Endothelial cell of hepatic sinusoid (primary cell): Measurements from ENCODE around the gene WDR7.

Experiments
- in situ Hi-C: cut with HindIII; loops from 2 replicates; pipeline ENCODE4 v1.10.0; 2017; ENCODE audit warnings: low sequenced_read_pairs

WDR7 gene

DNA sequence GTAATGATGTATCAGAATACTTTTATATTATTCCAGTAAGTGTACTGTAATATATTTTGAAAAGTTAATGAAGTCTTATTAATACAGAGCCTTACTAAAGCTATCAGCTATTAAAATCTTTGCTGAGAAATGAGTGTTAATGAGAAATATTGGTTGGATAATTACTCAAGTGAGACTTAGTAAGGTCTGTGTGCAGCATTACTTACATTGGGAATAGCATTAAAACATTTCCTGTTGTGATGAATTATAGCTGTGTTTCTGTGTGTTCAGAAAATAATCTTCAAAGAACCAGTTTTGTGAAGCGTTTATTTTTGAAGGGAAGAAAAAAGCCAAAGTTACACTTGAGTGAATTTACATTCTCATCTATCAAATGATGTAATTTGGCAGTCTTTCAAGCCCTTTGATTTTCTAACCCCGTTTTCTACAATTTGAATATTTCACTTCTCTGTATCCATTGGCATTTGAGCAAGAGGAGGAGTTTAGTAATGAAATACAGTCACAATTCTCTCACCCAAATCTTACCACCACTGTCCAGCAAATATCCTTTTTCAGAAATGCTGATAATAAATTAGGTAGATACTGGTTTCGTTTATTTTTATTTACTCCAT lies 372.2 kb downstream of the WDR7 start:
- in situ Hi-C loops, result no loop called here

DNA sequence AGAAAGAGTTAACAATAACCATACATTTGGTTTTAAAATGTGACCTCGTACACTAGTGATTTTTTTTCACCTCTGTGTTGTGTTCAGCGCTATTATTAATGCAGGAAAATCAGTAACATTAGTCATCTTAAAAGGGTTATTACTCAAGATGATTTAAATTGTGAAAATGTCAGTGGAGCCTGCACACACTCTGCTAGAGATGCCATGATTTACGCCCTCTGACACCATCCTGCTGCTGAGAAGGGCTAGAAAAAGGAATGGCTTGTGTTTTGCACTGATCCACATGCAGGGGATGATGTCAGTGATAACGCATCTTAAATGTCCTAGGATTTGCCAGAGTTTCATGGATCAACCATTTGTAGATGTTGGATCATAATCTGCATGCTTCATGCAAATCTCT lies 374.4 kb downstream of the WDR7 start:
- in situ Hi-C loops, result no loop called here

DNA sequence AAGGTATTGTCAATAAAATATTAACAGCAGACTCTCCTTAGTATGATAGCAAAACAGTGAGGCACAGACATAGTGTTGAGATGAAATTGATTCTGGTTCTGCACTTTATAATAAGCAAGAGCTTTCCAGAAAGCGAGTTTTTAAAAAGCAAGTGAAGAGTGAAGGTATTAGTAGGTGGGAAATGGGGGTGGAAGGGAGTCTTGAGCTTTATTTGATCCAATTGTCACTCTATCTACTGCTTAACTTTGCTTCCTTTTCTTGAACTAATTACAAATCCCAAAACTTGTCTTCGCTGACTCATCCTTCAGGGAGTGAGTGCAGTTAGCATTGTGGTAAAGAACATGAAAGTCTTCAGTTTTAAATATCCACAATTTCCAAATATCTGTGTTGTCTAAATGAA lies 375.2 kb downstream of the WDR7 start:
- in situ Hi-C loops, result no loop called here

DNA sequence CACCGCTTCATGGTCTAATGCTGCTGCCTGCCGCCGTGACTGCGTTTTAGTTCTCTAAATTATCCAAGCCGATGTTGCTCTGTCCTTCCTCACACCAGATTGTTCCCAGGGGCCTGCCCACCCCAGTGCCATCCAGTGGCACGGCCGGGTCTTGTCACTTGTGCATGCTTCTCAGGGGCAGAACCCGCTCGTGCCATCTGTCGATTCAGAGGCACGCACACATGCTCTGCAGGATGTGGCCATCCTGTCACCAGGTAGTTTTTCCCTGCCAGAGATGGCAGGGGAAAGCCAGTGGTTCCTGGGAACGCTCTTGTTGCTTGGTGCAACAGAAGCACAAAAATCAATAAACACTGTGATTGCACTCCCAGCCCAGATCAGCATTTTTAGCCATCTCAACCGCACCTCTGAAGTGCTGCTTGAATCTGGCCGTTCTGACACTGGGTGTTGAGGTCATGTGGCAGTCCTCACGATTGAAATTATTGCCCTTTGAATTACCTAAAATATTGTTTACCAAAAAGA lies 376.1 kb downstream of the WDR7 start:
- in situ Hi-C loops, result no loop called here

DNA sequence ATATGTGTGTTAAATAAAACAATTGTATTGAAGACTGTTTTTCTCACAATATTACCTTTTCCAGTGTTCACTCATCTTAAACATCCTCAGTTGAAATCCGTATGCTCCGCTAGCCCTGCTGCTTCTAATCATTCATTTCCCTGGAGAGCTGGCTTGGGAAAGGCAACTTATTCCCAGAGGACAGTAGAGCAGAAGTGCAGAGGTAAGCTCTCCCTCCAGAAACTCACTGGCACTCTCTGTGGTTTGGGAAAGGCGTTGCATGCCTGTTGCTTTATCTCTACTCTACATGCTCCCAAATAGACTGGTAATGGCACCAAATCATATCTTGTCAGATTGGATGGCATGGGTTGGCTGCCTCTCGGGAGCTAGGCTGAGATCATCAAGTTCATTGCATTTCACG lies 378.6 kb downstream of the WDR7 start:
- in situ Hi-C loops, result no loop called here

DNA sequence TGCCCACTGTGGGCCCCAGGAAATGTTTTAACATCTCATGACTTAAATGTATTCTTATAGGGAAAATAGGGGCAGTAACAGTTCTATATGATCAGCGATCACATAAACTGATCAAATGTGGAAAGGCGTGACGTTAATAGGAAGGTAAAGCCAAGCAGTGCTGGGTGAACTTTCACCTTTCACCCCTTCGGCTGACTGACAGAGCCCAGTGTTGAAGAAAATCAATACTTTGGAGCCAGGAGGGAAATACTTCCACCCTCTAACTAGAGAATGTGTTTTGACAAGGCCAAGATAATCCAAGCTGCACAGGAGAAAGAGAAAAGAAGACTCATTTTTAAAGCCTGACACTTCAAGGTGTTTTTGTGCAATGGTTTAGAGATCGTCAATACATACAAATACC lies 379.3 kb downstream of the WDR7 start:
- in situ Hi-C loops, result no loop called here

DNA sequence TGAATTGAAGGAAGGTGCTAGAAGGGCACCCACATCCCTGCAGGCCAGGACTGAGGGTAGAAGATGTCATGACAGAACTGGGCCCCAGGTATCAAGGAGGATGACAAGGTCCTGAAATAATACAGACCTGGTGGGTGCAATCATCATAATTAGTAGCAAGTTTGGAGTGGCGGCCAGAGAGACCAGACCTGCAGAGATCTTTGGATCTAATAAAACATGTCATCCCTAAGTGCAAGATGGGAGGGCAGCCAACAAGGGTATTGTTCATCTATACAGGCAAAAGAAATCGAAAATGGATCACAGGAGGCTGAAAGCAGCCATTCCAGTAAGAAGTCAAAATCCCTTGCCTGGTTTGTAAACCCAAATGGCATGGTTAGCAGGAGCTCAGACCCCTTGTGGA lies 384.4 kb downstream of the WDR7 start:
- in situ Hi-C loops, result no loop called here

DNA sequence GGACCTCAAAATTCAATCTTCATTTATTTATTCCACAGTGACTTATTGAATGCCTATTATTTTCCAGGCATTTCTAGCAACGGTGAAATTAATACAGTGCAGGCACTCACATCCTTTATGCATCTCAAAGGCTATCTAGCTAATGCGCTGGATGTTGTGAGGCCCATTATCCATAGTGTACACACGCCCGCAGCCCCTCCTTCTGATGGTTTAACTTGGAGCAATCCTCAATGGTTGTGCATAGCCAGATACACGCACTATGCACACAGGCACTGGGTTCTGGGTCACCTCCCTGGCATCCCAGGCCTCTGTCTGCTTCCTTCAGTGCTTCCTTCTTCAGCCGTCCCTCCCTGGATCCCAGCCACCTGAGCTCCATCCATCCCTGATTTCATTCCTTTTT lies 387.2 kb downstream of the WDR7 start:
- in situ Hi-C loops, result no loop called here

DNA sequence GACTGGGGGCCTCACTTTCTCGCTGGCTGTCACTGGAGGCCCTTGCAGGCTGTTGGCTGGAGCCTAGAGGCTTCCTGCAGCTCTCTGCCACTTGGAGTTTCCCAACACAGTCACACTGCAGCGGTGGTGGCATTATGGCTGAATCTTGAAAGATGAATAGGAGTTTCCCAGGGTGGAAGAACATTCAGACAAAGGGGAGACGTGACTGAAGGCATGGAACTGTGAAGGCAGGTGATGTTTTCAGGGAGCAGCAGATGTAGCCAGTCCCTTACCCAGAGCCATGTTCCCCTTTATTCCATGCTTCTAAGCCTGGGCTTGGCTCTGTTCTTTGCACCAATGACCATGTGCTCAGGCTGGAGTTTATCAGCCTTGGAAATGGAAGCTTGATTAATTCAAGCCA lies 389.0 kb downstream of the WDR7 start:
- in situ Hi-C loops, result no loop called here

DNA sequence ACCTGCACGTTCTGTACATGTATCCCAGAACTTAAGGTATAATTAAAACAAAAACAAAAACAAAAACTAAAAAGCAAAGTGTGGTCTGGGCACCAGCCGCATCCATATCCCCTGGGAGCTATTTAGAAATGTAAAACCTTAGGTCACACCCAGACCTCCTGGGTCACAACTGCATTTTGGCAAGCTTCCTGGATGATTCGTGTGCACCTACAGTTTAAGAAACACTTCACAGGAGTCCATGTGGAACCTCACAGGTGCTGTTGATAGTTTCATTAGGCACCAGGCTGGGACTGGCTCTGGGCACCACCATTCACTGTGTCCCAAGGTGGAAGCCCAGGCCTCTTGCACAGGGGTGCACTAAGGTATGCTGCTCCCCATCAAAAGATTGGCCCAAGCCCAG lies 392.1 kb downstream of the WDR7 start:
- in situ Hi-C loops, result no loop called here

DNA sequence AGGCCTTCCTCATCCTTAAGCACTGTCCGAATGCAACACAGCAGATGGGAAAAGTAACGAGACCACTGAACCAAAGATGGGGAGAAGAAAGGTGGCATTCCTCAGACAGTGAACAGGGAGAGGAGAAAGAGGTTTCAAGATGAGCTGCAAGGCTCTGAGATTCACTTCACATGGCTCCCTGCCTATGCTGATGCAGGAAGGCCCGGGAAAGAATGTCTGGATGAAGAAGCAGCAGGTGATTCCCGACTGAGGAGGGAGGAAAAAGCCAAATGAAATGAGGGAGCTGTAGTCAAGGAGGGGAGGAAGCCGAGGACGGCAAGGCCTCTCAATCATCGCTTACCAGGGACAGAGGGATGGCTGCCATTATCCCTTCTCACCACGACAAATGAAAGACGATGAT lies 397.2 kb downstream of the WDR7 start:
- in situ Hi-C loops, result no loop called here

DNA sequence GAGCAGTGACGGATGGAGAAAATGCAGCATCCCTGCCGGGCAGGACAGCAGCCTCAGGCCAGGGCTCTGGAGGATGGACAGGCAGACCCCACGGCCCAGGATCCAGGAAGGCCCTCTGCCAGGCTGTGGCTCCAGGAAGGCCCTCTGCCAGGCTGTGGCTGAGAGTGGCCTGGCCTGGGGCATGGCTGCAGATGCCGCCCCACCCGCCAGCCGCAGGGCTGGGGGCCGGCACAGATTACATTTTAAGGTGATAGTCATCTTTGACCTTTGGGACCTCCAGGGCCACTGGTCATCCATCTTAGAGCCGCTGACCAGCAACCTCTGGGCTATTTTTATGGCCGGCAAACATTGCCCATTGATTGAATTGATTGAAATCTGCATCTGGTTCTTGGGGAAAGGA lies 397.7 kb downstream of the WDR7 start:
- in situ Hi-C loops, result no loop called here

DNA sequence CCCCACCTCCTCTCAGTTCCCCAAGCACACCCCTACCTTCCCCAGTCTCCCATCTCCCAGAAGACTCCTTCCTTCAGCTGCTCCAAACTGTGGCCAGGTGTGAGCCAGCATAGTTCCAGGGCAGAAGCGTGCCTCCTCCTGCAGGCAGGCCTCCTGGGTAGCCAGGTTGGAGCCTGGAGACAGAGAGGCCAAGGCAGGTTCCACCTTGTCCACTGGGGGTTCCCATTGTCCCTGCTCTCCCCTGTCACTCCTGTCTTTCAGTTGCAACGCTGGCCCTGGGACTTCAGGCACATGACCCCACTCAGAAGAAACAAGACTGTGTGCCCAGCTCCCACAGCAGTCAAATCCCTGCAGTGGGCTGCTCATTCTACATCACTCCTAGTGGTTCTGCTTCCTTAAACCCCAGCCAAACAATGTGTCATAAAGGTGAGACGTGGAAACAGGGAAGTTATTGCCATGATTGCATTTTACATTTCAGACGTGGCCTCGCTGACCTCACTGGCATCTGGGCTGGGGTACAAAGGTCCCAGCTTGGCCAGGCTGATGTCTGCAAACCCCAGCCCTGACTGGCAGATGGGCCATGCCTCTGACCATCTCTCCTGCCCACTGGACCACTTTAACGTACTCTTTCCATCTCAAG lies 399.3 kb downstream of the WDR7 start:
- in situ Hi-C loops, result no loop called here

DNA sequence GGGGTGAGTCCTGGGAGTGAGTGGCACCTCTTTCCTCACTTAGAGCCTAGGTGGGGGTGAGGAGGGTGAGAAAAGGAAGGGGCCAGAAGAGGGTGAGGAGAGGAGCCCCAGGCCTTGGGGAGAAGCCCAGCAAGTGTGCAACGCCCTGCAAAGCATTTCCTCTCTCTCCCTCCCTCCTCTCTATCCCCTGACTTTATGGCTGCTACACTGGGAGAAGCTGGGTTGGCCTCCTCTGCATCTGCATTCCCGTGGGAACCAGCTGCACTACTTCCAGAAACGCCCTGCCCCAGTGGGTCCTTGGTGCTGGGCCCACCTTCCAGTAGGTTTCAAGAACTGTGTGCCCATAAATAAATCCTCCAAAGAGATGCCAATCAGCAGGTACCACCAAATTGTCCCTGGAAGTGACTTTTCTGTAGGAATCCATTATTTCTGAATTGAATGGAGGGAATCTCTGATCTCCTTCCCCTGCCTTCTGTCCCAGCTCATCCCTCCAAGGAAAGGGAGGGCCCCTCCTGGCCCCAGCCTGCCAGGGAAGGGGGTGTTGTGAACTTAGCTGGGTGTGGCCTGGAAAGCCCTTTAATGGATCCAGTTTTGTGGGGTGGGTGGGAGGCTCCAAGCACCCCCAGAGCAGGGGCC lies 400.0 kb downstream of the WDR7 start:
- in situ Hi-C loops, result no loop called here

DNA sequence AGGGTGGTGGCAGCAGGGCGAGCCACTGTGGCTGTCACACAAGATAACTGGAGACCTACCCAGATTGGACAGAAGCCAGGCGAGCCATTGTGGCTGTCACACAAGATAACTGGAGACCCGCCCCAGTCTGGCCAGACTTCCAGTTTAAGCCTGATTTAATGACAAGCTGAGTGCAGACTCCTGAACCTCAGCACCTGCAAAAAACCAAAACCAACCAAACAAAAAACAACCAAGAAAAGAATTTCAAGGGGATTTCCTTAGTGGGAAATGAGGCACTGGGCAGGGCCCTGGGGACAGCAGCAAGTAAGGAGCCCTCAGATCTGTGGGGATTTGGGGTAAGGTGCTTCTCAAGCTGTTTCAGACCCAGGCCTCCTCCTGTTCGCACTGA lies 400.5 kb downstream of the WDR7 start:
- in situ Hi-C loops, result no loop called here

DNA sequence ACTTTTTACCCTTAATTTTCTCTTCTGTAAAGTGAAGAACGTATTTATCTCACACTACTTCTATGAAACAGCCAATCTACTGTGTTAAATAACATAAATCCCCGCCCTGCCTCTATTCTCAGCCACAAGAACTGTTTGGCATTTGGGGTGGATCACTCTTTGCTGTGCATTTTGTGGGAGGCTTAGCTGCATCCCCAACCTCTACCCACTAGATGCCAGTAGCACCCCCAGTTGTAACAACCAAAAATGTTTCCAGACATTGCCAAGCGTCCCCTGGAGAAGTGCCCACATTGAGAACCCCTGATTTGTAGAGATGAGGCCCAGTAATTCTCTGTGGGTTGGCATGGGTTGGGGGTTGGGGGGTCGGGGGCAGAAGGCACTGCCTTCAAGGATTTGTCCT lies 401.0 kb downstream of the WDR7 start:
- in situ Hi-C loops, result no loop called here

DNA sequence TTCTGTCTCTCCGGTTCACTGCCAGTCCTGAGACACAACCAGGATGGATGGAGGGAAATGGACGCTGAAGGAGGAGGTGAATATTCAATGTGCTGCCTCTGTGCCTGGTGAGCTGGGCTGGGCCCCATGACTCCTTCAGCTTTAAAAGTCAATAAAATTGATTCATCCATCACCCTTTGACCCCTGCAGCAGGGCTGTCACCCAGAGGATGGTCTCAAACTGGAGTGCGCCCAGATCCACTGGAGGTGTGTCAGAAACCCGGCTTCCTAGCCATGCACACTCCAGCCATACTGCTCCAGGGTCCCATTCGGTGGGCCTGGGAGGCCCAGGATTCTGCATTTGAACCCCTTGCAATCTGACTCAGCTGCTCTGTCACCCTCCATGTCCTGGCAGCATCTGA lies 401.6 kb downstream of the WDR7 start:
- in situ Hi-C loops, result no loop called here

DNA sequence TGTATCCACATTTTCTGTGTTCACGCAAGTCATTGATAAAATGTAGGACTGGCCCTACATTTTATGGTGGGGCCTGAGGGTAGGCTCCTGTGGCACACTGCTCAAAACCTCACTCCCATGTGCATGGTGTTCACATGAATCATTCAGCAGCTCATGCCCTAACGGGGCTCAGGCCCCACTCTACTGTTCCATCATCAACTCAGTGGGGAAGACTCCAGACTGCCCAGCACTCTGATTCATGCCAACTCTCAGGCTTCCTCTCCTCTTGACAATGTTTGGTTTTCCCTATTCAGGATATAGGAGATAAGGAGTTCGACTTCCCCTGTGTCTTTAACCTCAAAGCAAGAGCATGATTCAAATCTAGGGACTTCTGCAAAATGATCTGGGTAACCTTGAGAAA lies 403.7 kb downstream of the WDR7 start:
- in situ Hi-C loops, result no loop called here

DNA sequence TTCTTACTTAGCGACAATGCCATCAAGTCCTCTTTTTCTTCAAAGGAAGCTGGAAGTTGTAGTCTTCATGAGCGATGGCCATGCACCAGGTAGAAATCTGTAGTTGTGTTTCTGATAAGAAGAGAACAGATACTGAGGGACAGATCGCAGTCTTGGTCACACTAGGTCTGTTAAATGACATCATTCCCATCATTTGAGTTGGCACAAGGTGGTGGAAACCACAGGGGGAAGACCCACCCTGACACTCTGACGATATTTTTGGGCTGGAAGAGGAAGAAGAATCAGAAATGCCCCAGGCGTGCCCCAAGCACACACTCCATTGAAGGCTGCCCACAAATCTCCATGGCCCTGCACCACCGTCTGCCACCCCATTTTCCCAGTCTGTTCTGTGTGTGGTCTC lies 406.7 kb downstream of the WDR7 start:
- in situ Hi-C loops, result no loop called here

DNA sequence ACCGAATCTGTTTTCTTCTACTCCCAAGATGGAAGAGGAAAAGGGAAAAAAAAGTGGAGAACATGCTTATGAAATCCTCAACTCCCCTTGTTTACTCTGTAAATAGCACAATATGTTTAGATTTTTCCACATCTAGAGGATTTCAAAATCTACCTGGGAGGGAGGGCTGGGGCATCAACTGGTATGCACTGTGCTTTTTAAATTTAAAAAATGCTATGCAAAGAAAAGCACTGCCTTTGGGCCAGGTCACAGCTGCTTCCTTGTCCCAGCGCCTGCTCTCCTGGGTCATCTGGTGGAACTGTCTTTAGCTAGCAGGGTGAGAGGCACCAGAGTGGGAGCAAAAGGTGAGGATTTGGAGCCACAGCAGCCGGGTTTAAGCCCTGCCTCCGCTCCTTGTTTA lies 407.6 kb downstream of the WDR7 start:
- in situ Hi-C loops, result no loop called here

DNA sequence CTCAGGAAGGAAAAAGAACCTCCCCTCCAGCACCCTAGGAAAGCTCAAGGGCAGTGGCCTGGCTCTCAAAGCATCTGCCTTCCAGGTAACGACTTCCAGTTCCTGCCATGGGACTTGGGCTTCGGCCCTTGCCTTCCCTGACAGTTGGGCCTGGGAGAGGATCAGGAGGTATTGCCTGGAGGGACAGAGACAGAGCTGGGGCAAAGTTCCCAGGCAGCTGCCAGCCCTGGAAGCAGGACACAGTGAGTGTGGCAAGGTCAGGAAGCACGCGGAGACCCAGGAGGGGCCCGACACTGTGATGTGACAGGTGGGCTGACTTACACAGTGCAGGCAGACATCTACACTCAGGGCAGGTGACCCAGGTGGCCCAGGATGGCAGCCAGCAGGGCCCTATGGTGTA lies 408.2 kb downstream of the WDR7 start:
- in situ Hi-C loops, result no loop called here

DNA sequence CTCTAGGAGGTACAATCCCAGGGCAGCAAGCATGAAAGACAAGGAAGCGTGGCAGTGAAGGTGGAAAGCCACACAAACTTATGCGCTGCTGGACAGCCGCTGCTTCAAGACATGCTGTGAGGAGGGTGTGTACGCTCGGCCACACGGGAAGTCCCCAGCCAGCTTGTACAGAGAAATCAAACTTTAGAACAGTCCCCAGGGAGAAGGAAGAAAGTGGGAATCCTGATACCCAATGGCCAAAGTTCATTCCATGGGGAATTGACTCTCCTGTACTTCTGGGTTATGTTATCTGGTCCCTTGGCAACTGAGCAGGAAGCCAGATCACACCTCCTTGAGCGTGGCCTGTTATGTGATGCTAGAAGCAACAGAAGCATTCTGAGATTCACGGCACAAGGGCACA lies 409.7 kb downstream of the WDR7 start:
- in situ Hi-C loops, result no loop called here

DNA sequence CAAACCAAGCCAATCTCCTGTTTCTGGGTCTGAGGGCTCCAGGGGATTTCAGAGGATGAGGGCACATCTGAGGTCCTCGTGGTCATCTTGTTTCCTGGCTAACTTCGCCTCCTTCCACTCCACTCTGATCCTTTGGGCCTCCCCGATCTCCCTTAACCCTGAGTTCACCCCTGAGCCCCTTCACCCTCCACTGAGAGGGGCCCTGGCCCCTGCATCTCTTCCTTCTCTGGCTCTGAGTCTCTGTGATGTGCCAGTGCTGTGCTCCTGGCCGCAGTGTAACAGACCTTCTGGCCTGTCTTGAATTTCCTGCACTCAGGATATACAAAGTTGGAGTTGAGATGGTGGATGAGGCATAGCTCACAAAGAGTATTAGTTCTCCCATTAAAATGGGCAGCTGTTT lies 411.0 kb downstream of the WDR7 start:
- in situ Hi-C loops, result no loop called here
